Measurements from ENCODE around the gene AK4. TPM values are rescaled to one million over a fixed set of nuclear protein-coding genes. Genes with fewer than 3 reads are reported as not detected.

The AK4 gene
- total and polyA plus RNA-seq, 2 of the 4 experiments (the other 2 are of a cell fraction), result 12.4 to 30.3 TPM

- Histone ChIP-seq H2BK15ac (ENCODE audit: low read depth, low read length) (no peak overlapping the region), H4K8ac (ENCODE audit: low read depth in 2 of 2, low read length in 2 of 2) (no peak overlapping the region), H3K4me1 (ENCODE audit: control insufficient read depth, insufficient read depth, low read length) (no peaks in the 10 kb centered on the region), H3K18ac (ENCODE audit: low read depth, low read length) (no peak overlapping the region), H3K9me1 (ENCODE audit: insufficient read depth, low read length) (no peaks in the 10 kb centered on the region), H4K5ac (ENCODE audit: low read depth, low read length) (no peak overlapping the region), H3K4ac (ENCODE audit: low read depth, low read length) (no peak overlapping the region), H2AK9ac (replicated peaks; ENCODE audit: low read depth, low read length, poor library complexity) (no peak overlapping the region), H4K20me1 (ENCODE audit: insufficient read depth, low read length) (no peaks in the 10 kb centered on the region), H3K56ac (ENCODE audit: extremely low read depth, insufficient read depth, low read length) (no peak overlapping the region), H2BK5ac (ENCODE audit: low read depth, low read length, poor library complexity, severe bottlenecking) (no peak overlapping the region), H3K23ac (ENCODE audit: low read depth, low read length) (no peak overlapping the region), H2AFZ (replicated peaks; ENCODE audit: low read length, poor library complexity) (no peak overlapping the region), H3K4me3 (ENCODE audit: insufficient read depth, low read depth, low read length) (no peak overlapping the region), H3K36me3 (ENCODE audit: control insufficient read depth, insufficient read depth, low read length) (no peaks in the 10 kb centered on the region), H2BK20ac (ENCODE audit: low read depth, low read length) (no peak overlapping the region), H3K9me3 (ENCODE audit: control insufficient read depth, insufficient read depth, low read length) (no peaks in the 10 kb centered on the region), H3K9ac (ENCODE audit: low read depth, low read length) (no peak overlapping the region), H3K14ac (replicated peaks; ENCODE audit: low read depth, low read length) (no peak overlapping the region), H3K27ac (ENCODE audit: insufficient read depth, low read length) (no peak overlapping the region), H3K4me2 (ENCODE audit: low read depth, low read length) (no peak overlapping the region), H2BK120ac (ENCODE audit: low read depth, low read length) (no peak overlapping the region), H3K27me3 (ENCODE audit: control insufficient read depth, insufficient read depth, low read length) (peaks cover 1% of the 10 kb centered on the region; the same call in 1 of the 2 replicates), H3K79me1 (ENCODE audit: low read depth in 1 of 2, low read length in 2 of 2) (no peaks in the 10 kb centered on the region), H2AK5ac (ENCODE audit: low read depth, low read length) (no peak overlapping the region), H4K91ac (ENCODE audit: insufficient read depth, low read depth, low read length) (no peak overlapping the region)
- DNase-seq (no peak), ATAC-seq (ENCODE audit: low read depth) (no peak)
- ChIA-PET CTCF (no interaction called here), POLR2A (ENCODE audit: unreplicated experiment) (no interaction called here)
- in situ Hi-C loops (cut with MboI; ENCODE audit: low sequenced_read_pairs) (no loop called here), dilution Hi-C loops (cut with HindIII; ENCODE audit: low sequenced_read_pairs, unreplicated experiment) (no loop called here), intact Hi-C loops (cut with micrococcal nuclease) (no loop called here)
- no TSS peak for BruUV-seq (replicated peaks)
- no CpG with 5 or more reads among the region's 2 CpGs for WGBS, 2 experiments (ENCODE audit: extremely low coverage in 2 of 2, insufficient read length in 1 of 2)
- TF ChIP-seq BHLHE40 (IDR thresholded peaks at IDR 0.05; ENCODE audit: low read depth, low read length) (no peak), MAZ (IDR thresholded peaks at IDR 0.05; ENCODE audit: borderline replicate concordance, low read depth, low read length) (no peak), CEBPB (IDR thresholded peaks at IDR 0.05; ENCODE audit: low read depth, low read length) (no peak), RCOR1 (IDR thresholded peaks at IDR 0.05; ENCODE audit: insufficient replicate concordance, low read length) (no peak), POLR2A (IDR thresholded peaks at IDR 0.05; ENCODE audit: low read depth, low read length) (no peak), CHD1 (IDR thresholded peaks at IDR 0.05; ENCODE audit: low read depth, low read length) (no peak), USF2 (IDR thresholded peaks at IDR 0.05; ENCODE audit: low read depth, low read length) (no peak), MAFK (IDR thresholded peaks at IDR 0.05; ENCODE audit: low read depth, low read length) (no peak), MXI1 (IDR thresholded peaks at IDR 0.05; ENCODE audit: borderline replicate concordance, low read depth, low read length) (no peak), RAD21 (IDR thresholded peaks at IDR 0.05; ENCODE audit: low read length) (no peak), CTCF (conservative IDR thresholded peaks at IDR 0.05; ENCODE audit: low read depth, low read length) (no peak), SMC3 (IDR thresholded peaks at IDR 0.05; ENCODE audit: low read depth, low read length) (no peak), RFX5 (IDR thresholded peaks at IDR 0.05; ENCODE audit: low read depth, low read length) (no peak), FOS (IDR thresholded peaks at IDR 0.05; ENCODE audit: low read depth, low read length) (no peak)
Measured at GRCh38 chr1:65113298-65113697, 34.7 kb upstream of the AK4 start.

Data from IMR-90 (cell line).